ENCODE data around the gene TIMP2.

TIMP2 gene

GRCh38 chr17:78831688-78832540, 93.3 kb downstream of the TIMP2 start:
- DNase-seq: no peak

GRCh38 chr17:78829477-78829876, 95.7 kb downstream of the TIMP2 start:
- no peak for DNase-seq

- DNase-seq: no peak
These were observed 96.6 kb downstream of the TIMP2 start for GRCh38 chr17:78828470-78829185.

DNA sequence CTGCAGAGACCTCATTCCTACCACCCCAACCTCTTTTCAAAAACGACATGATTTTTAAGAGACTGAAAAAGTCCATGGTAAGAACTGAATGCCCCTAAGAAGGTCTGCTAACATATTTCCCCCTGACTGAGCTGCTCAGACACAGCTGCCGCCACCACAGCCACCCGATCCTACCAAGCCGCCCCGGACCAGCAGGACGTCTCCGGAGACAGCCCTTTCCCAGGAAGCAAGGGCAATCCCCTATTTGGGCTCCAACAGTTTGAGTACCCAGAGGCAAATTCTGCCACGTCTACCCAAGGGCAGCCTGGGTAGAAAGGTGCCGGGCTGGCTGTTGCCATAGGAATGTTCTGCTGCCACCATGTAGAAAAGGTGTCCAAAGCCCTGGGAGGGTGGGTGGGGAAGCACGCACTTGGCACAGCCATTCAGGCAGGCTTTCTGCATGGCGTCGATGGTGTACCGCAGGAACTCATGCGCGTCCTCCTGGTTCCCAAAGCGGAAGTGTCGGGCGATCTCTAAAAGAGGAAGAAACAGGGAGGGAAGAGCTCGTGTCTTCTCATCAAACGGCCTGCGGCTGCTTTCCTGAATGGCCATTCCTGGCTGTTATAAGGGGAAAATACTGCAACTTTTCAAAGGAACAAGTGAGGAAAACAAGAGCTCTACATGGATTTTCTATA, 98.2 kb downstream of the TIMP2 start:
- no peak for DNase-seq

GRCh38 chr17:78826421-78826820, 98.8 kb downstream of the TIMP2 start:
- no peak for DNase-seq

- DNase-seq: no peak
These were observed 99.5 kb downstream of the TIMP2 start for GRCh38 chr17:78825696-78826095.

- no peak for DNase-seq
These were observed 100.9 kb downstream of the TIMP2 start for GRCh38 chr17:78824240-78824639.

GRCh38 chr17:78823282-78824046, 101.7 kb downstream of the TIMP2 start:
- DNase-seq: no peak

DNA sequence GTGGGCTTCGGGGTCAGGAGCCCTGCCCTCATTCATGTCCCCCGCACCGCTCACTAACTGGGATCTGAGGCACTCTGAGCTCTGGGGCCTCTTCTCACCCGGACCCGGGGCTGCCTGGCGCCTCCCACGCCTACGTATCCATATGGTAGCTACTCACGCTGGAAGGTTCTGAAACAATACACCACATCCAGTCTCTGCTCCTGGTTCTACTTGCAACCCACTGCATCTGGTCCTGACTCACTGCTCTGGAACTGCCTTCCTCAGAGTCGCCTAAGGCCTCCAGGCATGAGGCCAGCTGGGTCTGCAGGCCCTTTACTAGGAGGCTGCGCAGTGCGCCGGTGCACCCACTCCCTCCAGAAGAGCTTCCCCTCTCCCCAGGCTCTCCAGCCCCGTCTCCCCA, 102.6 kb downstream of the TIMP2 start:
- DNase-seq: no peak

DNA sequence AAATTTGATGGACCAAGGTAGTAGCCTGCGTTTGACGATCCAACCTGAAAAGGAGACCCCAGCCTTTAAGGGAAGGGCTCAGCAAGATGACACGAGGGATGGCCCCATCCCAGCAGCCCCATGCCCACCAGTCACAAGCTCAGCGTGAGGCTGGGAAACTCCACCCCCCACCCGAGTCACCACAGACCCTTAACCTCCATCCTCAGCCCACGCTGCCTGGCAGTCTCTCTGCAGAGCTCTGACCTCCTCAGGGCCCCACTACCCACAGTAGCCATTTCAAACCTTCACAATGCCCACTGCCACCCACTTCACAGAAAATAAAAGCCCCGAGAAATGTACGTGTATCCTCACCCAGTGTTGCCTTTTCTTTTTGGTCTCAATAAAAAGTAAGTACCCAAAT, 103.2 kb downstream of the TIMP2 start:
- DNase-seq: no peak

DNA sequence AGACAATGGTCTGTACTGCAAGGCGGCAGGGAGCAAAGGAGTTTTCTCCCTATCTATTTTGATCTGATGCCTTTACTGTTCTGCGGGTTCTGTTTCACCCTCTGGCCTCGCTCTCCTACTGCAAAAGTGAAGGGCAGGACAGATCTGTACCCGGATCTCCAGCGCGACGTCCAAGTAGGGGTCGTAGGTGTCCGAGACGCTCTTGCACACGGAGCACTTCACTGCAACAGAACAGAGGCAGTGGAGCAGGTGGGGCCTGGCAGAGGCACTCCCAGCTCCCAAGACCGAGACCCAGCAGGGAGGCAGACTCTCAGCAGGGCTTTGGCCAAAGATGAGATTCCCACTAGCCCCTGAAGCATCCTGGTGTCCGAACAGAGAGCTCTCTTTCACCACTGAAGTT, 104.3 kb downstream of the TIMP2 start:
- DNase-seq: no peak

- no peak for DNase-seq
These were observed 105.1 kb downstream of the TIMP2 start for GRCh38 chr17:78819806-78820792.

DNA sequence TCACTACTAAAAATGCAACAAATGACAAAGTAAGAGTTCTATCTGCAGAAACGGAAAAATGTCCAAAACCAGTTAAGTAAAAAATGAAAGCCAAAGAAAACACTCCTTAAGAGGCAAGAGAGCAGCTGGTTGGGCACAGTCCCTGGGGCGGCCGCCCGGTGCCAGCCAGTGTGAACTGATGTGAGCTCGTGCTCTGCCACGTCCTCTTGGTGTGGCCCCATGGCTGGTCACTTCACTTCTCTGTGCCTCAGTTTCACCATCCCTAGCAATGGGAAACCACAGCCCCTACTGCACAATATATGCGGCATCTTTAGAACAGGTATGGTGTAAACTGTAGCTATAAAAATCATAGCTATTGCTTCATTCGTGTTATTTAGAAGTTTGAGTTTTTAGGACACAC, 105.8 kb downstream of the TIMP2 start:
- no peak for DNase-seq

- no peak for DNase-seq
These were observed 106.3 kb downstream of the TIMP2 start for GRCh38 chr17:78818932-78819331.

- no peak for DNase-seq
These were observed 106.9 kb downstream of the TIMP2 start for GRCh38 chr17:78818152-78818846.

DNA sequence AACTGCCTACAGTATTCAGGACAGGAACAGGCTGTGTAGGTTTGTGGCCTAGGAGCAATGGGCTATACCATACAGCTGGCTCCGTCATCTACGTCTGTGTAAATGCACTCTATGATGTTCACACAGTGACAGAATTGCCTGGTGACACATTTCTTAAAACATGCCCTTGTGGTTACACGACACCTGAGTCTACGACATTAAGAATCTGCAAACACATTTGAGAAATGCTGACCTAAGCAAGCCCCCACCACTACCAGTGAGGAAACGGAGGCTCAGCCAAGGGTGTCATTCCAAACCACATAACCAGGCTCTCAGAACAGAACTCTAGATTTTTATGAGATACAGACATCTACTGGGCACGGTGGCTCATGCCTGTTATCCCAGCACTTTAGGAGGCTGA, 108.1 kb downstream of the TIMP2 start:
- DNase-seq: no peak

GRCh38 chr17:78815696-78816095, 109.5 kb downstream of the TIMP2 start:
- no peak for DNase-seq

DNA sequence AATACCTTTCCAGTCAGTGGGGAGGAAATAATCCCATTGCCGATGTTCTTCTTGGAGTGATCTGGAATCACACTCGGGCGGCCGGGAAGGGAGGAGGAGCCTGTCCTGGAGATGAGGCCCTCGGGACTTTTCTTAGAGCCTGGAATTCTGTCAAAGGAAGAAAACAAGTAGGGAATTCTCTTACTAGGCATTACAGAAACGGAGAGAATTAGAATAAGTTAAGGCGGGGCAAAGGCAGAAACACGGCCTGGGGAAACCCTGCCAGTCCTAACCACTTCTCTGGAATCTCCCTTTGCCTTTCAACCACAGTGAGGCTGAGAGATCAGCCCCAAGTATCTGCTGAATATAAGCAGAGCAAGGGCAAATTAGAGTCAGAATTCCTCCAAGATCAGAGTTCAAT, 112.3 kb downstream of the TIMP2 start:
- no peak for DNase-seq

DNA sequence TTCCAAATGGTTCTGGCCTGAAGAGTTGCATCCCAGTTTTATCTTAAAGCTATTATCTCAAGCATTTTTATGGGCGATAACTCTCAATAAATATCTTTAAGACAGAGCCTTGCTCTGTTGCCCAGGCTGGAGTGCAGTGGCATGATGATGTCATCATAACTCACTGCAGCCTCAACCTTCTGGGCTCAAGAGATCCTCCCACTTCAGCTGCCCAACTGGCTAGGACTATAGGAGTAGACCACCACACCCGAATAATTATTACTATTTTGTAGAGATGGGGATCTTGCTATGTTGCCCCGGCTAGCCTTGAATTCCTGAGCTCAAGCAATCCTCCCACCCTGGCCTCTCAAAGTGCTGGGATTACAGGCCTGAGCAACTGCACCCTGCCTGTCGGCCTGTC, 117.0 kb downstream of the TIMP2 start:
- DNase-seq: no peak

- DNase-seq: no peak
These were observed 118.7 kb downstream of the TIMP2 start for GRCh38 chr17:78806451-78806850.

DNA sequence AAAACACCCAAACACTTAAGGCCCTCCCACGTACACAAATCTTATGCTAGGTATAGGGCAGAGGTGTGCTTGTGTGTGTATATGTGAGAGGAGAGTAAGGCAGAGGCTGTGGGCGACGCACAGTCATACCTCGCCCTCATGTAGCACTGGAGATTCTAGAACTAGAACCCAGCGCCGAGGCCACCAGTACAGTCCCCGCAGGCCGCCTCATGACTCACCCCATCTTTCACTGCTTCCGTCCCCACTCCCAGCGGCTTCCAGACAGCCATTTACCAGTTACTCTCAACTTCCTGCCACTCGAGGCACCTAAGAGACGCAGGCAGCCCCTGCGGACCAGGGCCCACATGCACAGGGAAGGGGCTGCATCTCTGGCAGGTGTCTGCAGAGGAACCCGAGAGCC, 119.9 kb downstream of the TIMP2 start:
- DNase-seq: no peak

Data from RPMI8226 (cell line).